GM18870 (cell line): ENCODE results near the gene OR2F1.

ENCODE experiments used
- ATAC-seq: cut with Tn5 transposase; IDR thresholded peaks from one replicate; pipeline ENCODE4 v1.9.1; 2021; ENCODE audit warnings: moderate library complexity; ENCODE audit not compliant: unreplicated experiment

The OR2F1 gene

DNA sequence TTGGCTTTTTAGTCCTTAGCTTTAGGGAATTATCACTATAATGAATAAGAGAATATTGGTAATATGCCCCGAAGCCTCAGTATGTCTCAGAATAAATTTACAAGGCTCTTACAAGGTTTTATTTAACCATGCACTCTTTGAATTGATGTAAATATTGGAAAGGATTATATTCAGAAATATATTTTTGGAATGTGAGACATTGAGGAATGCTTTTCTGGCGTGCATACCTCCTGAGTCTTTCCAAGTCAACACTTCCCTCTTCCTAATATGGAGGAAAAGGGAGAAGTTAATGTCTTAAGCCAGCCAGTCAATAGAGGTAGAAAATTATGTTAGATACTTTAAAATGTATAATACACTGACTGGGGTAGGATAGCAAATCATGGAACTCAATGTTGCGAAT is 1.2 kb upstream of the OR2F1 start:
- ATAC-seq = no peak

DNA sequence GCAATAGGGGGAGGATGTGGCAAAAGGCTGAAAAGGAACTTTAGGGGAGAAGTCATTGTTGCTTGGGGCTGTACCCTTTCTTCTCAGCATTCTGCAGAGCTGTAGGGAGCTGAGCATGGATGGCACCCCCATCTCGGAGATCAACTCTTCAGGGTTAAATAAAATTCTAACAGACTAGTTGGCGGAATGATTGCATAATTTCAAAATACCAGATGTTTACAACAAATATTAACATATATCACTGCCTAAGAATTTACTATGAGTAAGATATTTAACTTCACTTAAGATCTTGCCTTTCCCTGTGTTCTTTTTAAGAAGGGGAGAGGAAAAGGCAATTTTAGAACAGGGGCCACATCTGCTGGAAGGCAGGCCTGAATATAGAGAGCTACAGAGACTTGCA is 509 bp upstream of the OR2F1 start:
- ATAC-seq = no peak

DNA sequence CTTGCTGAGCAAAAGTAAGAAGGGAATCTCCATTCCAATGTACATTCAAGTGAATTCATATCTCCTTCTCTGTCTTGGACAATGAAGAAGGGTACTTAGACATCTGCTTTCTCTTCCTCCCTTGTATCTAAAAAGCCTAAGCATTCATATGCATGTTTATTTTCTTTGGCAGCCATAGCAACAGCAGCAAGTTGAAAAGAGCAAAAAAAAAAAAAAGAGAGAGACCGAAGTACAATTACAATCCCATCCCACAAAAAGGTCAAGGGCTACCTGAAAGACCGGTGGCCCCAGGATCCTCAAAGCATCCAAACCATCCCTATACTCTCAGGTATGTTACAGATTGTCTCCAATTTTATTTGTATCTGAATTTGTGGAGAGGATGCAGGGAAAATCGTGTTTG is 4.1 kb downstream of the OR2F1 start:
- ATAC-seq = no peak

DNA sequence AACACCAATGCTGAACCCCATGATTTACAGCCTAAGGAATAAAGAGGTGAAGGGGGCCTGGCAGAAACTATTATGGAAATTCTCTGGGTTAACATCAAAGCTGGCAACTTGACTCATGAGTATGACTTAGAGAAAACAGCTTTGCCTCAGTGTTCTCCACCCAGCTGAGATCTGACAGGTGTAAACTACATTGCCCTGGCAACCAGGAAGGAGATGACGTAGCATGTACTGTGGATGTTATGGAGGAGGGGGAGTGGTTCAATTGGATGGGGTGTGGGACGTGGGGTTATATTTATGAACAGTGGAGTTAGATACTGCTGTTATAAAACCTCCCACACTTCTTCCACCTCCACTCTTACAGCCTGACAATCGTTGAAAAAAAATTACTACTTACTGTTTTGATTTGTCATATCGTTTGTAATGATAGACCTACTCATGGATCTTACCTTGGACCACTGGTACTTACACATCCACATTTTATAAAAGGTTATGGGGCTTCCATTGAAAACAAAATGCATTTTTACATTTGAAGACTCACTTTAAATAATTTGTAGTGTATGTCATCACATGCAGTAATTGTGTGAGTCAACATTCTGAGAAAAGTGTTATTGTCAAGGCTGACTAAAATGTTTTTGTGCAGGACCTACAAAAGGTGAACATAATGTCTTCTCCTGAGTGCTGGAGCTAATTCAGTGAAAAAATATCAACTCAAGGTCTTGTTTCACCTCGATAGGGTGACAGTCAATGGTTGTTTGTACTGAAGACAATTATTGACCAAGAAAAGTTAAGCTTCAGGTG is 6.4 kb downstream of the OR2F1 start:
- no peak for ATAC-seq

DNA sequence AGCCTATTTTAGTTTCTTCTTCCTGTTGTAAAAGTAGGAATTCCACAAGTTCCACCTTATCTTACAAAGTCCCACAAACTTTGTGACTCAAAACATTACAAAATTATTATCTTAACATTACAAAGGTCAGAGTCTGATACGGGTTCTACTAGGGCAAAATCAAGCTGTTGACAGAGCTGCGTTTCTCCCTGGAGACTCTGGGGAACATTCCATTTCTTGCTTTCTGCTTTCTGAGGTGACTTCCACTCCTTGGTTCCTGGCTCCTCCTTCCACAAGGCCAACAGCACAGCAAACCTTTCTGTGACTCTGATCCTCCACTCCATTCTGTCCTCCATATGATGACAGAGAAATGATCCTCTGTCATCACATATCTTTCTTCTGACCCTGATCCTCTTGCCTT is 10.6 kb downstream of the OR2F1 start:
- ATAC-seq = no peak

DNA sequence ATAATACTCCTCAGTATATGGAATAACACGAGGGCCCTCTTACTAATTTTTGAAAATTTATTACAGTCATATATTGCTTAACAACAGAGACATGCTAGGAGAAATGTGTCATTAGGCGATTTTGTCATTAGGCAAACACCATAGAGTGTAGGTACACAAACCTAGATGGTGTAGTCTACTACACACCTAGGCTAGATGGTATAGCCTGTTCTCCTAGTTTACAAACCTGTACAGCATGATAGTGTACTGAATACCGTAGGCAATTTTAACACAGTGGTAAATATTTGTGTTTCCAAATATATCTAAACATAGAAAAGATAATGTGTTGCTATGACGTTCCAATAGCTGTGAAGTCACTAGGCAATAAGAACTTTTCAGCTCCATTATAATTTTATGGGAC is 12.8 kb downstream of the OR2F1 start:
- no peak for ATAC-seq

DNA sequence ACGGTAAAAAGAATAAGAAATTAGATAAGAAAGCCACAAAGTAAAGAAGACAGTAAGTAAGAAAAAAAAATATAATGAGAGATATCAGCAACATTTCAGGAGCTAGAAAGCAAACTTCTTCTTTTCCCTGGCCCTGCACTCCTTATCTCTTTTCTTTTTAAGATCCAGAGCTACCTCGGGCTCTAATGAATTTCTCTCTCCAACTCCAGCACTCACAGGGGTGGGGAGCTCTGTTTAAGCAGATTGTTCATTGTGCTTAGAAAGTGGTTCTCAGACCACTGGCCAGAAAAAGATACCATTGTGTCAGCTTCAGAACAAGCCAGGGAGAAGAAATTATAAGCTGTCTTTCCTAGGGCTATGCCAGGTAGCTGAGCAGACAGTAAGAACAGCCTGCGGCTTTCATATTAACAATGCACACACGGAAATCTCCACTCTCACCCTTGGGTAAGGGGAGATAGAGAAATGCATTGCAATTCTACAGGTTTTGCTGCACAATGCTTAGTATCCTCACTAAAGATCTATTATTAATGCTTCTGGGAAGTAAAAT is 19.3 kb downstream of the OR2F1 start:
- no peak for ATAC-seq

DNA sequence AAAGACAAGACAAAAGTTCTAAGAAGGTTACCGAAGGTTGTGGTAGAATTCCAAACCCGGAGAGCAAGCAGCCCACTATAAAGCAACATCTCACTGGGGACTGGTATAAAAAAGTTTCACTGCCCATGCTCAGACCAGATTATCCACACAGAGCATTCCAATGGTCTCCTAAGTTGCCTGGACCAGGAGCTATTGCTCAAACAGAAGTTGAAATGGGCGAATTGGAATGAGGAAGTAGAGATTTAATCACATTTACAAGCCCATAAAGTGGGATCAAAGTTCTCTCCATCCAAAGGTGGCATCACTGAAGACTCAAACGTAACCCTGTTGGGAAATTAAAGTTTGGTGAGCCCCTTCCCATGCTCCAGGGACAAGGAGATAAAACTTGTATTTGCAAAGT is 19.8 kb downstream of the OR2F1 start:
- ATAC-seq = no peak

DNA sequence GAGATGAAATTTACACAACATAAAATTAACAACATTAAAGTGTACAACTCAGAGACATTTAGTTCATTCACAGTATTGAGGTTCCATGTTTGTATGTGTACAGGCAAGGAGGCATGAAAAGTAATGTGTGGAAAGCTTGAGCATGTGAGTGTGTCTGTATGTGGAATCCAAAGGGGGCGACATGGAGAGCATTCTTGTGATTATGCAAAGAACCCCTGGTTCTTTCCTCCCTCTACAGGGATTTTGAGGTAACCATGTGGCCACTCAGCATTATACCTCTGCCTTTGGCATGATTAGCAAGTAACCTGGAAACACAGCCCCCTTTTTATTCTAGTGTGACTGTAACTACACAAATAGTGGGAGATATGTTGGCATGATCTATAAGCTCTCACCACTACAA is 21.0 kb downstream of the OR2F1 start:
- no peak for ATAC-seq

DNA sequence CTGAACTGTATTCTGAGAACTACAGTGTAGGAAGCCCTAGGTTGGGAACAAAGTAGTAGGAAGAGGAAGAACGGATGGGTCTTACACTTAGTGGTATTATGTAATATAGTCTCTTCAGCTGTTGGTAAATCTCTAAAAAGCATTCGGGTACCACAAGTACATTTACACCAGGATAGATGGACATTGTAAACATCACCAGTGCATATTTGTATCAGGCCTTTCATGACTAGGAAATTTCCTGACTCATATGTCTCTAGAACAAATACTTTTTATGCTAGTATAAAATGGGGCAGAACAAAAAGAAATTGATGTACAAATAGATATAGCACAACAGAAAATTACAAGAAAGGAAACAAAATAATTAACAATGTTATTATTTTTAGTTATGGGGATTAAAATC is 23.9 kb downstream of the OR2F1 start:
- no peak for ATAC-seq

DNA sequence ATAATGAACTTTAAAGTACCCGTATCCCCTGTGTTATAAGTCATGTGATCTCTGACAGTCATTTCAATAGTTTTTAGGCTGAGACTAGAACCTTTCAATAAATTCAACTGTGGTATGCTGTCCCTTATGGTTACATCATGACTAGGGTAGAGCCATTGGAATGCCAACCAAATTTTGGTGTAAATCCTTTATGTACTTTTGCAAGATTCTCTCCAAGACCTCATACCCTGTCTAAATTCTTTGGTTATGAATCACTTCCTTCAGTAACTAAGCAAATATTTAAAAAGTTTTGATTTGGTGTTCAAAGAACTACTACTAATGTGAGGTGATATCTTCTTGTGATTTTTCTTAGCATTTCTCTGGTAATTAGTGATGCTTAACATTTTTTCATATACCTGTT is 24.7 kb downstream of the OR2F1 start:
- no peak for ATAC-seq

DNA sequence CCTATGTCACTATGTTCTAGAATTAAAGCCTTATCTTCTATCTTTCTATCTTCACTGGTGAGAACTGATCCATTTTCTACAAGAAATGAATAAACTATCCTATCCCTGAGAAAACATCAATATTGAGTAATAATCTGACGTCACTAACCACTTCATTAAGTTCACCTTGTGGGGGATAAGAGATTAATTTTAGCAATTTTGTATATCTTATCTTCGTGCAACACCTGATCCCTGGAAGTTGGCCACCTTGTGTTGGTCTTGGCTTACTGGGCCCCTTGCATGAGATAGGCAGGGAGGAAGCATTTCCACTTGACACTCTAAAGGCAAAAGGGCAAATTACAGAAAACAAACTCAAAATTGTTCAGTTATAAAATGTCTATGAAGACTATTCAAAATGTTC is 25.4 kb downstream of the OR2F1 start:
- ATAC-seq = no peak

DNA sequence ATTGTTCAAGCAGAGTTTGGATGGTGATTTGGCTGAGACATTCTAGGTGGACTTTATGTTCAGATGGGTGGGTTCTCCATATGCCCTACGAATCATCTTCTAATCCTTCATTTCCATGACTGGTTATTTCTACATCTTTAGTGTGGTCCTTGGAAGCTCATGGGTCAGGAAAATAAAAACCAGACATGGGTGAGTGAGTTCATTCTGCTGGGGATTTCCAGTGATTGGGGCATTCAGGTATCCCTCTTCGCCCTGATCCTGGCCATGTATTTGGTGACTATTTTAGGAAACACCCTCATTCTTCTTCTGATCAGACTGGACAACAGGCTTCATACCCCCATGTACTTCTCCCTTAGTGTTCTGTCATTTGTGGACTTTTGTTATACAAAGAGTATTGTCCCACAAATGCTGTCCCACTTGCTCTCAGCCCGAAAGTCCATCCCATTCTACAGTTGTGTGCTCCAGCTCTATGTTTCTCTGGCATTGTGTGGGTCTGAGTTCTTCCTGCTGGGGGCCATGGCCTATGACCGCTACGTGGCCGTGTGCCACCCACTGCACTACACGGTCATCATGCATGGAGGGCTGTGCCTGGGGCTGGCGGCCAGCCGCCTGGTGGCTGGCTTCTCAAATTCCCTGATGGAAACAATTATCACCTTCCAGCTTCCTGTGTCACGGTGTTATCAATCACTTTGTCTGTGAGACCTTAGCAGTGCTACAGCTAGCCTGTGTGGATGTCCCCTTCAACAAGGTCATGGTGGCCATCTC is 26.3 kb downstream of the OR2F1 start:
- ATAC-seq = no peak

DNA sequence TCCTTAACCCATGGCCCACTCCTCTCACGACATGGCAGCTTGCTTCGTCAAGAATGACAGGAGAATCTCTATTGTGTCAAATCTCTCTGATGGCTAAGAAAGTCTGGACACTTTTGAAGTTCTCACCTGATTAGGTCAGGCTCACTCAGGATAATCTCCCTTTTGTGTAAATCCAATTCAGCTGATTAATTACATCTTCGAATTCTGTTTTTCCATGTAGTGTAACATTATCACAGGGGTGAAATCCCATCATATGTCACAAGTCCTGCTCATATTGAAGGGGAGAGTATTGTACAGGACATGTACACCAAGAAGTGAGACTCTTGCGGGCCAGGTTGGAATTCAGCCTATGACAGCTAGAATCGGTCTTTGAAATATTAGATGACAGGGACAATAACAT is 29.3 kb downstream of the OR2F1 start:
- no peak for ATAC-seq

DNA sequence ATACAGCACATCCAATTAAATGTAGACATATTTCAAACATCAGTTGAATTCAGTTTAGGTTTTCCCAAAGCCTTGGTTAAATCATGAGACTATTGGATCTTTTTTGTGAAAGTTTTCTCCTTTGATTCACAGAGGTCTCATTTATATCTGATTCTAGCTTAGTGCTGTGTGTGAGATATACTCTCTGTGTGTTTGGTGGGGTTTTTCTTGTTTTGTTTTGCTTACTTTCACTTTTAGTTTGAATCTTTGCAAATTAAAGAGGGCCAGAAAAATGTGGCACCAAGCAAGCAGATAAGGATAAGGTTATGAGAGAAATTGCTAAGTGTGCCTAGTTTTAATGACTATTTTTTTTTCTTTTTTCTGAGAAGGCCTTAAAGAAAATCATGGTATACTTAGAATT is 32.9 kb downstream of the OR2F1 start:
- peak; percentile 50 for ATAC-seq

DNA sequence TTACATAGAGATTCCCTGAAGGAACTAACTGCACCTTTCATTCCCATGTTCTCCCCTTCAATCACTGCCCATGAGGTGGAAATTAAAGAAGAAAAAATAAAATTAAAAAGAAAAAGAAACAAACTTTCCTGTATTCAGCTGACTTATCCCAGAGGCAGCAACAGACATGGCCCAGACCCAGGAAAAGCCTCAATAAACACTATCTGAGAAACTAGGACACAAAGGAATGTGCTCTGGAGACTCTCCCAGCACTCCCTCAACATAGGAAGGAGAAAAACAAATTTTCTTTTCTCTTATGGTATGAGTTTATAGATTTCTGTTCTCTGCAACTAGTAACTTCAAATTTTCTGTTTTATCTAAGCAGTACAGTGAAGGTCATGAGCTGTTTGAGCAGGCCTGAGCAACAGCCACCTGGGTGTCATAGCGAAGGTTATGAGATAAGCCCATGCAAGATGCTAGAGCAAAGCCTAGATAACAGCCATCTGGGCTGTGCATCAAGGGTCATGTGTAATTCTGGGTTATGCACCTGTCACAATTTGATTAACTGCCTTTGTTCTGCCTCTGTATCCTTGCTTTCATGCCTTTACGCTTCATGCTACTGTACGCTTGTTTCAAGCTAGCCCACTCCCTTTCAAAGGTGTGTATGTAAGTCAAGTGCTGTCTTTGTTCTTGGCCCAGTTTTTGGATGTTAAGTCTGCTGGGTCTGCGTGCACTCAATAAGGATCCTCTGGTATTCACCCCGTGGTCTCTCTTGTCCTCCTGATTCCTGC is 34.5 kb downstream of the OR2F1 start:
- no peak for ATAC-seq

DNA sequence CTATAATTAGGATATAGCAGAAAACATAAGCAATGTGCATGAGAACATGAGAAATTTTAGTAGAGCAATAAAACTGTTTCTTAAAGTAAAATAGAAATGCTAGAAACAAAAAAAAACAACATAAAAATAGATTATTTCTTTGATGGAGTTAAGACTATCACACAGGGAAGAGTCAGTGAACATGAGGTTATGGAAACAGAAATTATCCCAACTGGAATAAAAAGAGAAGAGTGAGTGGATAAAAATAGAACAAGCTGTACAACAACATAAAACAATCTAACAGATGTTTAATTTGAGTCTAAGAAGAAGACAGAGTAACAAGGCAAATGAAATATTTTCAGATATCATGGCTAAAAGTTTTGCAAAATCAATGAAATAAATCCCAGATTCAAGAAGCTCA is 38.0 kb downstream of the OR2F1 start:
- ATAC-seq = no peak

DNA sequence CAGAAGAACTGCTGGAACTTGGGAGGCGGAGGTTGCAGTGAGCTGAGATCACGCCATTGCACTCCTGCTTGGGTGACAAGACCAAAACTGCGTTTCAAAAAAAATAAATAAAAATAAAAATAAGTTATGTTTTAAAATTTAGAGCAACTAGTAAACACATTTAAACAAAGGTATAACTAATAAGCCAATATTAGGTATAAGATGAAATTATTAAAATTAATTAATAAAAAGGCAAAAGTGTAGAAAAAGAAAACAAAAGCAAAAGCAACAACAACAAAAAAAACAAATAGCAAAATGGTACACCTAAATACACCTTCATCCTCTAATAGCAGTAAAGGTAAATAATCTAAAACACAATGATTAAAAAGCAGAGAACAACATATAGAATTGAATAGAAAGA is 39.3 kb downstream of the OR2F1 start:
- no peak for ATAC-seq

DNA sequence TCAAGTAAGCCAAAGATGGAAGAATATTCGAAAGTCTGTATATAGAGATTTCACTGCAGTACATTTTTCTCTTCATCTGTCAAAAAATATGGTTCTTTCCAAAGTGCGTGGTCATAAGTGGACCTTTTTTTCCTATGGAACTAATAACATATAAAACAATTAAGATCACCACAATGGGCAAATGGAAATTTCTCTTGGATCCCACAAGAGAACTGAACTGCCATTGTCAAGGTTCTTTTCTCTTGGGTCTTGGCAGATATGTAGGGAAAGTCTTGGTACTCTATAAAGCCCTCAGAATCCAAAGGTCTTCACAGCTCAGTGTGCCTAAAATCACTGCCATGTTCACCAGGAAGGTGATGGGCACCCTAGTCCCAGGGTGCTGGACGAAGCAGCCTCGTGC is 45.4 kb downstream of the OR2F1 start, which contains the start of gene OR6B1:
TSS of gene OR6B1 (plus strand) at position 301 of the 400 bp plus-strand sequence. CDS start 3,677 bp downstream, outside the sequence.
- no peak for ATAC-seq

DNA sequence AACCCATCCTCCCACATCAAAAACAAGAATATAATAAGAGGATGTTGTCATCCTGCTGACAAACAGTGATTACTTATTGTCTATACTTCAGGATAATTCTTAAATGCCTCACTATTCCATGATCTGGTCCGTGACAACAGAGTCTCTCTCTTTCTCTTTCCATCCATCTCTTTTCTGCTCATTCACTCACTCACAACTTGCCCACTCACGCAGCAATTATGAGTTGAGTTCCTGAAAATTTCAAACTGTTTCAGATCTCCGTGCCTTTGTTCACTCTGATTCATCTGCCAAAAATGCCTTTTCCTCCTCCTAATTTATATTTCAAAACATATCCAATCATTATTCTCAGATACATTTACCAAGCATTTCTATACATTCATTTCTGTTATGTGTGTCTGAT is 46.9 kb downstream of the OR2F1 start:
- ATAC-seq = no peak

DNA sequence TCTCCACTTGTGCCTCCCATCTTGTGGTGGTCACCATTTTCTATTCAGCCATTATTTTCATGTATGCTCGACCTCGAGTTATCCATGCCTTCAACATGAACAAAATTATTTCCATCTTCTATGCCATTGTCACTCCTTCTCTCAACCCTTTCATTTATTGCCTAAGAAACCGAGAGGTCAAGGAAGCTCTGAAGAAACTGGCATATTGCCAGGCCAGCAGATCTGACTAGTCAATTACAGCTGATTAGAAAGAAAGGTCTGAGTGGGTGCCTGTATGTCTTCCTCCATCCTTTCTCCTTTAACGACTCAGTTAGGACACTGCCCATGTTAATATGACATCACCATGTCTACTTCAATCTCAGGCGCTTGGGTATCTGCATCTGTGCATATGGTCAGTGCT is 50.1 kb downstream of the OR2F1 start:
- ATAC-seq = no peak
